GM20431 (cell line): Measurements from ENCODE around the gene SPRY1.

Experiments
- in situ Hi-C: fragments of 300-500 bp; cut with MseI, MboI; formaldehyde crosslinking; loops from one replicate; pipeline ENCODE4 v1.15.0; 2020; ENCODE audit warnings: low sequenced_read_pairs; ENCODE audit not compliant: unreplicated experiment

The SPRY1 gene

DNA sequence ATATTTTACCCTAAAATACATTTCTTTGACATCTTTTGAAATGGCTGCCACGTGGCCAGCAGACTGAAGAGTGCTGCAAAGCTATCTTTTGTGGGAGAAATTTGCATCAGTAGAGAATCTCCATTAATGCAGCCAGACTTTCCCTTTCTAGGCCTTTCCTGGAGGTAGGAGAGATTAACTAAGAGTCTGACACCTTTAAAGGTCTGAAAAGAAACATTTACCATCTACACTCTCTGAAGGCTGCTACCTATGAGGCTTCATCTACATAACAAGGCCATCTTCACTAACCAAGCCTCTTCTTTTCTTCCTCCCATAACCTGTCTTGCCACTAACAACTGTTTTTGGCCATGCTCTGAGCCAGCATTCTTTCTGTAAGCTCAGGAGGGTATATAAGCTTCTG lies 17.8 kb upstream of the SPRY1 start:
- in situ Hi-C loops = loop anchor here (25.0 kb wide), 2 partner anchors 184 to 266 kb away; no protein-coding TSS in a partner anchor

DNA sequence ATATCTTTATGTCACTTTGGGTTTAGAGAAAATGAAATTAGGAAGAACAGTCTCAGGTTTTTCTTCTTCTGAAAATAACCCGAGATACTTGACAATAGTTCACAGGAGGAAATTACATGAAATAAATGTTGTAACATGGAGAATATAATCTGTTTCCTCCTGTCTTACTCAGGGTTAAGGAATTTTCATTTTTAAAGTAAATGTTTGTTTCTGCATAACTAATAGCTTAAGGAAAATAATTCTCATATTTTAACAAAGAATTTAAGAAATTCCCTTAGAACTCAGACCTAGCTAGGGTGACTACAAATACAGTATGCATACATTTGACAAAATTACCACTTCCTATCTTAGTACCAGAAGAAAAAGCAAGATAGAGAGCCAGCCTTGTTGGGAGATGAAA lies 17.2 kb upstream of the SPRY1 start:
- in situ Hi-C loops = loop anchor here (25.0 kb wide), 2 partner anchors 183 to 267 kb away; no protein-coding TSS in a partner anchor

- in situ Hi-C loops = loop anchor here (10.0 to 25.0 kb wide), 3 partner anchors 181 to 274 kb away; no protein-coding TSS in a partner anchor
Observed at GRCh38 chr4:123380728-123381716, 15.6 kb upstream of the SPRY1 start.

DNA sequence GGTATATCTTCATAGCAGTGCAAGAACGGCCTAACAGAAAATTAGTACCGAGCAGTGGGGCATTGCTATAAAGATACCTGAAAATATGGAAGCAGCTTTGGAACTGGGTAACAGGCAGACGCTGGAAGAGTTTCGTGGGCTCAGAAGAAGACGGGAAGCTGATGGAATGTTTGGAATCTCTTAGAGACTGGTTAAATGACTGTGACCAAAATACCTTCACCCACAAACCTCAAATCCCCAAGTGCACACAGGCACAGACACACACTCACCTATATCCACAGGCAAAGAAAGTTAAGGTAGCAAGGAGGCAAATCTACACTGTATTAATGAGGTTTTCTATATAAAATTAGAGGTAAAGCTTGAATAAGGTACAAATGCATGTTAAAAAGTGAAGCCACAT lies 14.6 kb upstream of the SPRY1 start:
- in situ Hi-C loops = loop anchor here (10.0 to 25.0 kb wide), 3 partner anchors 180 to 273 kb away; no protein-coding TSS in a partner anchor

- in situ Hi-C loops = loop anchor here (10.0 to 25.0 kb wide), 3 partner anchors 179 to 271 kb away; no protein-coding TSS in a partner anchor
Observed at GRCh38 chr4:123383566-123383965, 13.0 kb upstream of the SPRY1 start.

DNA sequence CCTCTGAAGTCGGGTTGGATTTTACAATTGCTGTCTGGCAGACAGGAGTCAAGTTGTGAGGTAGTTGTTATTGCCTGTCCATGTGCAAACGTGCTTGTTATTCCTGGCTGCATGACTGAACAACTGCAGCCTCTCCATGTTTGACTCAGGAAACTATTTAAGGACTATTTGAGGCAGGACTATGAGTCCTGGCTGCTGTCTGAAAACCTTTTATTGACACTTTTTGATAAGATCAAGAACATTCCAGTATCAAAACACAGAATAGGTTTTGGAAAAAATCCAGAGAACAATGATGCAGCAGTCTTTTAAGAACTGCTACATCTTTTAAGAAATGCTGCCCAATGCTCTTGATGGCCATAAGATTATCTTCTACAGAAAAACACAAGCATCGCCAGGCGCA lies 10.0 kb upstream of the SPRY1 start:
- in situ Hi-C loops = loop anchor here (10.0 to 25.0 kb wide), 3 partner anchors 176 to 274 kb away; no protein-coding TSS in a partner anchor

DNA sequence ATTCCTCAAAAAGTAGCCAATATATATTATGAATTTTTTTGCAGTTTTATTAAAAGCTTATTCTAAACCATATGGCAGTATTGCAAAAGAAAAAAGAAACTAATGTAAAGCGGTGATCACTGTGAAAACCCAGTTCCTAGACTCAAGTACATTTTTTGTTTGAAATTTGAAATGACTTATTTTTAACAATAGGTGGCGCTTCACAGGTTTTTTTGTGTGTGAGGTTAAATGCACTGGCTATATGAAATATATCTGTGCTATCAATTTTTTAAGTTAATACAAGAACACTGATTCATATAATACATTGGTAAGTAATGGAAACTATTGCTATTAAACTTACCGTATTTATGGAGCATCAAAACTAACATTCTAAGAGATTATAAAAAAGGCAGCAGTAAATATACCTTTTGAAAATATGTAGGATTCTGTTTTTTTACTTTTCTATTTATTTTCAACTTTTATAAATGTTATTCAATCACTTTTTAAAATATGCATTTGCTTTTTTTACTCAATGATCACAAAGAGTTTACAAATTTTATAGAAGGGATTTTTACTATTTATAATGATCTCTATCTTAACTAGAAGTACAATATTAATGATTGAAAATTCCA lies 5.6 kb upstream of the SPRY1 start:
- in situ Hi-C loops = loop anchor here (25.0 kb wide), 2 partner anchors 171 to 279 kb away; no protein-coding TSS in a partner anchor

DNA sequence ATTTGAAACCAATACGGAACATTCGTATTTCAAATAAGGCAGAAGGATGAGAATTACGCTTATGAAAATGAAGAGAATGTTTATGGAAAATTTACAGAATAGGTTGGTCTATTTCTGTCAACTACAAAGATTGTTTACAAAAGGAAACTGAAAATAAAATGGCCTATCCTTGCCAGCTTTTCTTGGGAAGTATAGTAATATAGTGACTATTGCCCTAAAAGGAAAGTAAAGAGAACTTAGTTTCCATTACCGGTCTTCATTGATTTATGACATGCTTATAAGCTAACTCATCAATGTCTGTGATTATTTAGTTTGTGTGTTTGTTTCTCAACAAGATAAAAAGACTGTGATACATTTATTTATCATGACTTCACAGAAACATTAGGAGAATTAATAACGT lies 2.9 kb upstream of the SPRY1 start:
- in situ Hi-C loops = loop anchor here (25.0 kb wide), 2 partner anchors 169 to 281 kb away; no protein-coding TSS in a partner anchor

- in situ Hi-C loops = loop anchor here (25.0 kb wide), 2 partner anchors 165 to 285 kb away; no protein-coding TSS in a partner anchor
Observed at GRCh38 chr4:123397144-123398065, 810 bp downstream of the SPRY1 start.

DNA sequence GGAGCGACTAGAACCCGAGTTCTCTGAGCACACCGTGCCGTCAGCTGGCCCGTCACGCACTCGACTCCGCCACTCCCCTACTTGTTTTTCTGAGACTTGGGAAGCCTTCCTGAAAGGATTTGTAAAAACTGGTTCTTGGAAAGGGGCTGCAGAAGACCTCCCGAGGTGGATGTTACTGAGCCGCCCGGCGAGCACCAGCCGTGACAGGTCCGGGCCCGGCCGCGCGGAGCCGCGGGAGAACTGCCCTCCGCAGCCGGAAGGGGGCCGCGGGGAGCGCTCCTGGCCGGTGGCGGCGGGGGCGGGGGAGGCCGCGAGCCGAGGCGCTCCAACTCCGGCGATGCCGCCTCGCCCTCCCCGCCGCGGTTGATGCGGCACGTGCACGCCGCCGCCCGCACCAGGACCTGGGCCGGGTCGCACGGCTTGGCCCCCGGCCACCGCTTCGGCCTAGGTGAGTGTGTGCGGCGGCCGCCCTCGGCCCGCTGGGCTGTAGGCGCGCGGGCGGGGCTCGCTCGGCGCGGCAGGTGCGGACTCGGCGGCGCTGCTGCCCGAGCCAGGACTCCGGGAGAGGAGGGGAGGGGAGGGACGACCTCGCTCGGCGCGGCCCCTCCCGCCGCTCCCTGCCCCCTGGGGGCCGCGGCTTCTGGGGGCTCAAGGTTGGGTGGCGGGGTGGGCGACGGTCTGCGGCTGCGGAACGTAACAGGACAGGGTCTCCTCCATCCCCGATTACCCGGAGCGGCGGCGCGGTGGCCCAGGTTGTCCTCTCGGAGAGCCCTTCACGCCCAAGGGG lies 1.7 kb downstream of the SPRY1 start:
- in situ Hi-C loops = loop anchor here (25.0 kb wide), 2 partner anchors 164 to 286 kb away; no protein-coding TSS in a partner anchor

GRCh38 chr4:123398853-123399626 lies 2.4 kb downstream of the SPRY1 start:
- in situ Hi-C loops = loop anchor here (25.0 kb wide), 2 partner anchors 163 to 287 kb away; no protein-coding TSS in a partner anchor

DNA sequence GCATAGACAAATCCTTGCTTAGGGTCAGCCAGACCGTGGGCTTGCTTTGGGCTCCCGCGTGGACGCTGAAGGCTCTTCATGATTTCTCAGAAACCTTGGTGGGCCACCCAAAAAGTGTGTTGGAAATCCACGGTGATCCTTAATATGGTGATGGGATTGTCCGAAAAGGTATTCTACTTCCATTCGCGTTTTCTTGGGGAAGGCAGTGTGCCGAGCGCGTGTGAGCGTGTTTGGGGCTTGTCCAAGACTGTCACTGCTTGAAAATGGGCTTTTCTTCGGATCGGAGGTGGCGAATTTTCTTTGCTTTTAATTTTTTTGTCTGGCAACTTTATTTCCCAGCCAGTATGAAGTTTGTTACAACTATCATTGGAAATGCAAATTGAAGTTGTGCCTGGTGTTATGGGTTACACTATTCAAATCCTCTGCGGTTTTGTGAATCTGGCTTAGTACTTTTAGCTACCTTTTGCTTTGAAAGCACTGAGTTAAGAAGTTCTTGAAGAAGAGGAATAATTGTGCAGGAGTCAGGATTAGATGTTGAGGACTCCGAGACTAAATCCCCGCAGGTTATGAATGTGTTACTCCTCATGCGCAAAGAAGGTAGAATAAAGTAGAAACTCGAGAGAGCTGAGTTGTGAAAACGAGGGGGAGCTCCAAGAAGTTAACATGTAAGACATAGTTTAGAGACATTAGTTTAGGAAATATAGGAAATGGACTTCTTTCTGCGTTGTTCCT lies 3.2 kb downstream of the SPRY1 start:
- in situ Hi-C loops = loop anchor here (25.0 kb wide), 2 partner anchors 163 to 287 kb away; no protein-coding TSS in a partner anchor

- in situ Hi-C loops = no loop called here
Observed at GRCh38 chr4:123401271-123402120, 4.9 kb downstream of the SPRY1 start.

DNA sequence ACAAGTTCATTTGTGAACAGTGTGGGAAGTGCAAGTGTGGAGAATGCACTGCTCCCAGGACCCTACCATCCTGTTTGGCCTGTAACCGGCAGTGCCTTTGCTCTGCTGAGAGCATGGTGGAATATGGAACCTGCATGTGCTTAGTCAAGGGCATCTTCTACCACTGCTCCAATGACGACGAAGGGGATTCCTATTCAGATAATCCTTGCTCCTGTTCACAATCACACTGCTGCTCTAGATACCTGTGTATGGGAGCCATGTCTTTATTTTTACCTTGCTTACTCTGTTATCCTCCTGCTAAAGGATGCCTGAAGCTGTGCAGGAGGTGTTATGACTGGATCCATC lies 5.5 kb downstream of the SPRY1 start:
- in situ Hi-C loops = no loop called here

GRCh38 chr4:123403080-123403604 lies 6.5 kb downstream of the SPRY1 start:
- in situ Hi-C loops = no loop called here

DNA sequence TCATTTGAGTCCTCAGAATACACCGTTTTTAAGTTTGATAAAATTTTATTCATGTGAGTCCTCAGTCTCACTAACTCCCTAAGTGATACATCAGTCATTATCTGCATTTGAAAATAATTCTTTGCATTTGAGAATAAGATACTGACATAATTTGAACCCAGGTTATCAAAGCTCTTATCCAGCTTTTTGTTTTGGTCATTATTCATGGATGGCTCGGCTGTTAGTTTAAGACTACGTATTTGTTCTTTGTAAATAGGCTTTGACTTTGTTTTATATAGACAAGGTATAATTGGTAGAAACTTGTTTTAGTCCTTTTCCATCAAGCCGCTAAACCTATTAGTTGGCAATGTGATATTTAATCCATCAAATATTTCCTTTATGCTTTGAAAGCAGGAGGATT lies 7.9 kb downstream of the SPRY1 start:
- in situ Hi-C loops = no loop called here
